A549 (cell line): ENCODE results near the gene ULBP1.

Experiments used
- CEBPB ChIP-seq, 2 experiments: fragments of >200 bp in 1 of 2; sonication (Bioruptor Twin) in 1 of 2; formaldehyde crosslinking in 1 of 2; IDR thresholded peaks; 2 replicates each; pipeline ENCODE4 v1.6.1; 2012 to 2016
- EP300 ChIP-seq, 2 experiments: fragments of >200 bp; sonication (Bioruptor Twin); formaldehyde crosslinking; IDR thresholded peaks; 2 replicates in 1 of 2; 3 replicates in 1 of 2; pipeline ENCODE4 v1.6.1; 2016 to 2017
- HDAC2 ChIP-seq: fragments of 200-600 bp; sonication (generic); IDR thresholded peaks from 2 replicates; pipeline ENCODE4 v1.6.1; 2016
- KDM1A ChIP-seq: fragments of 200-600 bp; sonication (generic); IDR thresholded peaks from 2 replicates; pipeline ENCODE4 v1.6.1; 2016; ENCODE audit warnings: low read depth, mild to moderate bottlenecking
- MAZ ChIP-seq: fragments of 150-350 bp; IDR thresholded peaks from 2 replicates; pipeline ENCODE4 v1.6.1; 2014; ENCODE audit warnings: antibody characterized with exemption, low read depth, low read length, borderline replicate concordance
- MYC ChIP-seq: IDR thresholded peaks from 2 replicates; pipeline ENCODE4 v1.6.1; 2012; ENCODE audit warnings: mild to moderate bottlenecking, inconsistent platforms, low read length, improper control_type of control experiment, borderline replicate concordance
- RAD21 ChIP-seq, 2 experiments: fragments of >200 bp in 1 of 2; sonication (Bioruptor Twin) in 1 of 2; formaldehyde crosslinking in 1 of 2; IDR thresholded peaks in 1 of 2; conservative IDR thresholded peaks in 1 of 2; 2 replicates in 1 of 2; 3 replicates in 1 of 2; pipeline ENCODE4 v1.6.1; 2012 to 2018; ENCODE audit warnings: inconsistent platforms in 1 of 2
- SMC3 ChIP-seq: fragments of >200 bp; sonication (Bioruptor Twin); formaldehyde crosslinking; IDR thresholded peaks from 3 replicates; pipeline ENCODE4 v1.6.1; 2018; ENCODE audit warnings: inconsistent platforms
- ZNF302 ChIP-seq: fragments of 250-450 bp; sonication (Bioruptor Pico); IDR thresholded peaks from 2 replicates; pipeline ENCODE4 v1.9.0; 2021; ENCODE audit warnings: inconsistent platforms, mild to moderate bottlenecking, moderate library complexity
- TF ChIP-seq, protein P1 (sequence below): fragments of >200 bp; sonication (Bioruptor Twin); formaldehyde crosslinking; IDR thresholded peaks from 3 replicates; pipeline ENCODE4 v1.5.1; 2016

DNA sequence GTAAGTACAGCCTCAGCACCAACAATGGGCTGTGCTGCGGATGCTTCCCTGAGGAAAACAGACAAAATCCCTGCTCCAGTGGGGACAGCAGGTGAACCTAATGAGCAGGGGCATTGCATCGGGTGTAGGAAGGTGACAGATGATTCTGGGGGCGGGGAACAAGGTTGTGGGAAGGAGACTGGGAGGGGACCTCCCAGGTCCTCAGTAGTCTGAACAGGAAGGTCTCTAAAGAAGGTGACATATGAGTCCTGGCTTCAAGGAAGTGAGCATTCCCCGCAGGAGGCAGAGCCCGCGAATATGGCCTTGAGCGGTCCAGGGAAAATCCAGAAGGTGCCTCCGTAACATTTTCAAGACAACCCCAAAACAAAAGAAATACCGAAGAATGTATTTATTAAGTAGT is 19.4 kb downstream of the ULBP1 start:
- TF ChIP-seq, protein P1, sequence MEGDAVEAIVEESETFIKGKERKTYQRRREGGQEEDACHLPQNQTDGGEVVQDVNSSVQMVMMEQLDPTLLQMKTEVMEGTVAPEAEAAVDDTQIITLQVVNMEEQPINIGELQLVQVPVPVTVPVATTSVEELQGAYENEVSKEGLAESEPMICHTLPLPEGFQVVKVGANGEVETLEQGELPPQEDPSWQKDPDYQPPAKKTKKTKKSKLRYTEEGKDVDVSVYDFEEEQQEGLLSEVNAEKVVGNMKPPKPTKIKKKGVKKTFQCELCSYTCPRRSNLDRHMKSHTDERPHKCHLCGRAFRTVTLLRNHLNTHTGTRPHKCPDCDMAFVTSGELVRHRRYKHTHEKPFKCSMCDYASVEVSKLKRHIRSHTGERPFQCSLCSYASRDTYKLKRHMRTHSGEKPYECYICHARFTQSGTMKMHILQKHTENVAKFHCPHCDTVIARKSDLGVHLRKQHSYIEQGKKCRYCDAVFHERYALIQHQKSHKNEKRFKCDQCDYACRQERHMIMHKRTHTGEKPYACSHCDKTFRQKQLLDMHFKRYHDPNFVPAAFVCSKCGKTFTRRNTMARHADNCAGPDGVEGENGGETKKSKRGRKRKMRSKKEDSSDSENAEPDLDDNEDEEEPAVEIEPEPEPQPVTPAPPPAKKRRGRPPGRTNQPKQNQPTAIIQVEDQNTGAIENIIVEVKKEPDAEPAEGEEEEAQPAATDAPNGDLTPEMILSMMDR, result no peak
- TF ChIP-seq MAZ (no peak), SMC3 (no peak), ZNF302 (CRISPR knock-in tag) (no peak), EP300 (IDR thresholded peaks at IDR 0.05) (no peak), CEBPB (IDR thresholded peaks at IDR 0.05) (no peak), HDAC2 (no peak), KDM1A (no peak), MYC (no peak), RAD21 (conservative IDR thresholded peaks at IDR 0.05 in 1 of 2, IDR thresholded peaks at IDR 0.05 in 1 of 2) (no peak)
